Left lung (tissue), 10 donors: ENCODE data around the gene PLEK. TPM values are rescaled to one million over a fixed set of nuclear protein-coding genes. Genes with fewer than 3 reads are reported as not detected.

Experiments
- ATAC-seq: fragments of 200-7000 bp; cut with Tn5 transposase; one replicate; pipeline ENCODE4 v1.9.1; 2020; ENCODE audit warnings: moderate library complexity
- DNase-seq, 4 donors: peaks; one replicate each; pipeline ENCODE4 v3.0.0-alpha.2; 2013 to 2020
- H3K27ac ChIP-seq, 2 donors: fragments of 200-600 bp; sonication (generic) in 1 of 2; one replicate each; pipeline versions ENCODE4 v1.5.0 to v1.8.0; 2020 to 2021
- H3K27me3 ChIP-seq, 2 donors: fragments of 200-600 bp; sonication (generic) in 1 of 2; one replicate each; pipeline versions ENCODE4 v1.5.0 to v1.8.0; 2020 to 2021
- H3K36me3 ChIP-seq, 2 donors: fragments of 200-600 bp; sonication (generic) in 1 of 2; one replicate each; pipeline versions ENCODE4 v1.5.0 to v1.8.0; 2020 to 2021
- H3K4me1 ChIP-seq, 2 donors: fragments of 200-600 bp; one replicate each; pipeline ENCODE4 v1.8.0; 2021
- H3K4me3 ChIP-seq, 2 donors: fragments of 200-600 bp; sonication (generic) in 1 of 2; one replicate each; pipeline versions ENCODE4 v1.5.0 to v1.8.0; 2020 to 2021; ENCODE audit warnings: mild to moderate bottlenecking in 1 of 2
- H3K9me3 ChIP-seq, 2 donors: fragments of 200-600 bp; sonication (generic) in 1 of 2; one replicate each; pipeline versions ENCODE4 v1.5.0 to v1.8.0; 2020 to 2021
- intact Hi-C, 2 donors: fragments of 100-400 bp; cut with DNase I; formaldehyde crosslinking; loops; one replicate each; pipeline versions ENCODE4 v1.11.2 to v1.14.2; 2022
- polyA plus RNA-seq, 6 donors: library from polyadenylated mRNA; unstranded; fragments of 120-200 nt; gene quantifications; one replicate each; pipeline ENCODE4 v1.2.1, GENCODE V29; 2013; ENCODE audit not compliant: insufficient read length in 6 of 6
- total RNA-seq, 2 donors: library from RNA; stranded (reverse); fragmentation: NEBNext Ultra II Directional; extraction: Animal tissue kit (Norgen Biotek cat#: 25700); gene quantifications; one replicate each; pipeline ENCODE4 v1.2.1, GENCODE V29; 2021
- TF ChIP-seq, protein P1 (sequence below), 2 donors: fragments of 200-600 bp; sonication (generic) in 1 of 2; IDR thresholded peaks; one replicate each; pipeline versions ENCODE4 v1.5.0 to v1.8.0; 2021; ENCODE audit warnings: antibody characterized with exemption in 2 of 2
- donor health status: DM: no; HTN: yes; CAD: no.
- donor health status: DM: no; HTN: no; CAD: no.

Gene PLEK
- total and polyA plus RNA-seq, 8 donors: 9.0 to 67.3 (median 11.7) TPM

GRCh38 chr2:68425503-68425902 lies 60.4 kb downstream of the PLEK start:
- intact Hi-C loops: no loop called here
- H3K4me1 ChIP-seq: peaks cover 11 to 52% of the 10 kb centered on the region in 2 donors
- no peak overlapping the region for H3K4me3 ChIP-seq
- TF ChIP-seq, protein P1, sequence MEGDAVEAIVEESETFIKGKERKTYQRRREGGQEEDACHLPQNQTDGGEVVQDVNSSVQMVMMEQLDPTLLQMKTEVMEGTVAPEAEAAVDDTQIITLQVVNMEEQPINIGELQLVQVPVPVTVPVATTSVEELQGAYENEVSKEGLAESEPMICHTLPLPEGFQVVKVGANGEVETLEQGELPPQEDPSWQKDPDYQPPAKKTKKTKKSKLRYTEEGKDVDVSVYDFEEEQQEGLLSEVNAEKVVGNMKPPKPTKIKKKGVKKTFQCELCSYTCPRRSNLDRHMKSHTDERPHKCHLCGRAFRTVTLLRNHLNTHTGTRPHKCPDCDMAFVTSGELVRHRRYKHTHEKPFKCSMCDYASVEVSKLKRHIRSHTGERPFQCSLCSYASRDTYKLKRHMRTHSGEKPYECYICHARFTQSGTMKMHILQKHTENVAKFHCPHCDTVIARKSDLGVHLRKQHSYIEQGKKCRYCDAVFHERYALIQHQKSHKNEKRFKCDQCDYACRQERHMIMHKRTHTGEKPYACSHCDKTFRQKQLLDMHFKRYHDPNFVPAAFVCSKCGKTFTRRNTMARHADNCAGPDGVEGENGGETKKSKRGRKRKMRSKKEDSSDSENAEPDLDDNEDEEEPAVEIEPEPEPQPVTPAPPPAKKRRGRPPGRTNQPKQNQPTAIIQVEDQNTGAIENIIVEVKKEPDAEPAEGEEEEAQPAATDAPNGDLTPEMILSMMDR (IDR thresholded peaks at IDR 0.05): no peak
- ATAC-seq (no peak), DNase-seq (no peak)
- peak overlapping the region in 1 of 2 donors; percentile 33 for H3K27ac ChIP-seq
- H3K9me3 ChIP-seq: no peaks in the 10 kb centered on the region
- no peaks in the 10 kb centered on the region for H3K36me3 ChIP-seq
- no peaks in the 10 kb centered on the region for H3K27me3 ChIP-seq

- intact Hi-C loops: no loop called here
- H3K27ac ChIP-seq: peak overlapping the region in 1 of 2 donors; percentile 42
- no peak for ATAC-seq
Observed at GRCh38 chr2:68426446-68426845, 61.4 kb downstream of the PLEK start.

DNA sequence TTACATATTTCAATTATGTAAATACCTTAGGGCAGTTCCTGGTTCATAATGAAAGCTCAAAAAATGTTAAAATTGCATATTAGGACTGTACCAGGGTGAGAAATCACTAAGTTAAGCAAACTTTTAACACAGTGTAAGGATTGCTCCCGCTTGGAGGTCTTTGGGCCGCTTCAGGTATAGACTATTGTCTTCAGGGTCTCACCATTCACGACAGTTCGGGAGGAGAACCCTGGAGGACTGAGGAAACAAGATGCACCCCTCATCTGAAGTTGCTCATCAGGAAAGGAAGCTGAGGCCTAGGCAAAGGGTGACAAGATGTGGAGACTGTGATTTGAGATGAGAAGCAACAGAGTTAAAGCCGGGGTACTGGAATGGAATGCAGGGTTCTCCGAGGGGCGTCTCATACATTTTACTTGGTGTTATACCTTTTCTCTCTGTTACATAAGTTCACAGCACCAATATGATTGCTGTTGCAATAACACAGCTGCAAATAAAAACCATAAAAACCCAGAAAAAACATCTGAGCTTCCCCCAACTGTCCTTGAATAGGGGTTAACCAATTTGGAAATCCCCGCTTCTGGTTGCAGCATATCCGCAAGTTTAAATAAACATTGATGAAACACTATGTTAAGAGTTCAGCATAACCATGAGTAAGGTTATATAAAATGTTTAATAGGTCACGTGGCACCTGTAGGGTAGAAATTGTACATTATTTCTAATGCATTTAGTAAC lies 61.9 kb downstream of the PLEK start:
- DNase-seq: no peak
- Histone ChIP-seq H3K9me3 (no peaks in the 10 kb centered on the region), H3K36me3 (no peaks in the 10 kb centered on the region), H3K27ac (peak overlapping the region in 1 of 2 donors; percentile 42), H3K4me1 (peaks cover 11 to 52% of the 10 kb centered on the region in 2 donors), H3K4me3 (no peak overlapping the region), H3K27me3 (no peaks in the 10 kb centered on the region)
- ATAC-seq: peak; percentile 32
- TF ChIP-seq, protein P1 (IDR thresholded peaks at IDR 0.05): no peak
- intact Hi-C loops: no loop called here

More at GRCh38 chr2:68426446-68426845, 61.4 kb downstream of the PLEK start:
- Histone ChIP-seq H3K4me3 (no peak overlapping the region), H3K9me3 (no peaks in the 10 kb centered on the region), H3K4me1 (peaks cover 11 to 52% of the 10 kb centered on the region in 2 donors), H3K36me3 (no peaks in the 10 kb centered on the region), H3K27me3 (no peaks in the 10 kb centered on the region)
- no peak for DNase-seq
- TF ChIP-seq, protein P1 (IDR thresholded peaks at IDR 0.05): no peak

DNA sequence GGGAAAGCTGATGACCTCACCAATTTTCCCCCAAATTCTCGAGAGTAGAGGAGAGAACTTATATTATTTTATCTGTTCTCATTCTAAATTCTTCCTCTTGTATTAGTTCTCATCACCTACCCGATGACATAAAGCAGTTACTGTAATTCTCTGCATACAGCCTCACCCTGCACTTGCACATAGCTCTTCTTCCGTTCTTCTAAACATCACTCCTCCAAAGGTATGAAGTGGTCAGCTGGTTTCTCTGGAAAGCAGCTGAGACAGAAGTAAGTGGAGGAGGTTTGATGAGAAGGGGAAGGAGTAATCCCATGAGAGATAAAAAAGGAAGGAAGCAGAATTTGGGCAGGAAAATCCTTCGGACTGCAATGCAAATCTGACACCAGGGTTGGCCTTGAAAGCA lies 63.0 kb downstream of the PLEK start:
- DNase-seq (no peak), ATAC-seq (no peak)
- Histone ChIP-seq H3K36me3 (no peaks in the 10 kb centered on the region), H3K4me1 (peaks cover 11 to 52% of the 10 kb centered on the region in 2 donors), H3K9me3 (no peaks in the 10 kb centered on the region), H3K27me3 (no peaks in the 10 kb centered on the region), H3K4me3 (no peak overlapping the region), H3K27ac (peak overlapping the region in 1 of 2 donors; percentile 25)
- intact Hi-C loops: no loop called here
- TF ChIP-seq, protein P1 (IDR thresholded peaks at IDR 0.05): no peak

- no peak overlapping the region for H3K4me3 ChIP-seq
Observed at GRCh38 chr2:68428746-68429145, 63.7 kb downstream of the PLEK start.

More at GRCh38 chr2:68428746-68429145, 63.7 kb downstream of the PLEK start:
- intact Hi-C loops: no loop called here
- no peak for ATAC-seq
- peaks cover 11 to 49% of the 10 kb centered on the region in 2 donors for H3K4me1 ChIP-seq
- no peak overlapping the region for H3K27ac ChIP-seq
- no peaks in the 10 kb centered on the region for H3K36me3 ChIP-seq
- no peak for DNase-seq
- H3K27me3 ChIP-seq: no peaks in the 10 kb centered on the region
- TF ChIP-seq, protein P1 (IDR thresholded peaks at IDR 0.05): no peak
- H3K9me3 ChIP-seq: no peaks in the 10 kb centered on the region
